Endothelial cell of umbilical vein (primary cell): ENCODE measurements around the gene RAB7B. TPM values are rescaled to one million over a fixed set of nuclear protein-coding genes. Genes with fewer than 3 reads are reported as not detected.

Experiments
- BruUV-seq: library from RNA; stranded (reverse); fragments of 400-500 nt; replicated peaks from 2 replicates; lab custom pipeline; 2021; lab: Mats Ljungman, UMichigan
- CTCF ChIA-PET: fragments of 300-600, 350-600 bp; sonication (Branson Sonifier 250); formaldehyde crosslinking; loops from one replicate; lab custom pipeline; 2021; ENCODE audit warnings: antibody characterized with exemption, inconsistent platforms; lab: Charles Lee
- POLR2A ChIA-PET: fragments of 300-600, 350-600 bp; sonication (Branson Sonifier 250); formaldehyde crosslinking; loops from one replicate; lab custom pipeline; 2021; ENCODE audit warnings: antibody characterized with exemption, inconsistent platforms; lab: Charles Lee
- DNase-seq: peaks from one replicate; pipeline ENCODE4 v3.0.0-alpha.2; 2011; ENCODE audit warnings: low read depth, low spot score
- FAIRE-seq: peaks from 2 replicates; lab custom pipeline; 2011; peaks lifted over from hg19 to GRCh38; lab: Jason Lieb, UNC
- H2AFZ ChIP-seq: 2 replicates; pipeline ENCODE4 v1.6.0; 2012; ENCODE audit warnings: low read depth, low read length, control low read depth, inconsistent platforms
- H3K27ac ChIP-seq: 2 replicates; pipeline ENCODE4 v1.5.1; 2011; ENCODE audit warnings: low read depth, mild to moderate bottlenecking, control low read depth, low read length, moderate library complexity; ENCODE audit not compliant: insufficient read depth
- H3K27me3 ChIP-seq, 2 experiments: 2 replicates each; pipeline versions ENCODE4 v1.6.0 to v1.6.1; 2011; ENCODE audit warnings: low read length in 2 of 2, mixed read lengths in 1 of 2; ENCODE audit not compliant: control insufficient read depth in 2 of 2, insufficient read depth in 2 of 2
- H3K36me3 ChIP-seq, 2 experiments: 2 replicates in 1 of 2; 3 replicates in 1 of 2; pipeline ENCODE4 v1.5.1; 2011; ENCODE audit warnings: low read length in 2 of 2, mild to moderate bottlenecking in 1 of 2, moderate library complexity in 1 of 2; ENCODE audit not compliant: control insufficient read depth in 2 of 2, insufficient read depth in 2 of 2; ENCODE audit errors: extremely low read depth in 1 of 2
- H3K4me1 ChIP-seq: 3 replicates; pipeline ENCODE4 v1.5.1; 2011; ENCODE audit warnings: mild to moderate bottlenecking, low read length; ENCODE audit not compliant: control insufficient read depth, insufficient read depth; ENCODE audit errors: extremely low read depth
- H3K4me2 ChIP-seq: 2 replicates; pipeline ENCODE4 v1.6.1; 2011; ENCODE audit warnings: low read length, control low read depth, mixed read lengths; ENCODE audit not compliant: insufficient read depth
- H3K4me3 ChIP-seq, 3 experiments: fragments of 200-600 bp in 1 of 3; sonication (generic), shearing (Covaris generic) in 1 of 3; replicated peaks in 1 of 3; 2 replicates each; pipeline ENCODE4 v1.5.1; 2011 to 2016; ENCODE audit warnings: control low read depth in 3 of 3, low read length in 3 of 3, mild to moderate bottlenecking in 2 of 3, inconsistent platforms in 1 of 3, low read depth in 1 of 3, moderate library complexity in 1 of 3; ENCODE audit not compliant: insufficient read depth in 1 of 3
- H3K79me2 ChIP-seq: 2 replicates; pipeline ENCODE4 v1.6.0; 2012; ENCODE audit warnings: low read length, inconsistent platforms; ENCODE audit not compliant: control insufficient read depth, insufficient read depth
- H3K9ac ChIP-seq: replicated peaks from 2 replicates; pipeline ENCODE3; 2011; ENCODE audit warnings: low read length, control low read depth; ENCODE audit not compliant: insufficient read depth; ENCODE audit errors: extremely low read depth
- H3K9me1 ChIP-seq: replicated peaks from 3 replicates; pipeline ENCODE4 v1.6.0; 2011; ENCODE audit warnings: mild to moderate bottlenecking, low read length; ENCODE audit not compliant: control insufficient read depth, insufficient read depth; ENCODE audit errors: extremely low read depth
- H3K9me3 ChIP-seq: replicated peaks from 2 replicates; pipeline ENCODE4 v1.5.1; 2012; ENCODE audit warnings: low read length, inconsistent platforms; ENCODE audit not compliant: control insufficient read depth, insufficient read depth
- H4K20me1 ChIP-seq: replicated peaks from 2 replicates; pipeline ENCODE3; 2011; ENCODE audit warnings: mild to moderate bottlenecking, low read length; ENCODE audit not compliant: control insufficient read depth, insufficient read depth; ENCODE audit errors: extremely low read depth
- CTCF ChIP-seq, 2 donors: IDR thresholded peaks; 1 replicate in 1 of 2; 2 replicates in 1 of 2; pipeline ENCODE4 v1.5.1; 2011; ENCODE audit warnings: low read length in 2 of 2, mild to moderate bottlenecking in 2 of 2, moderate library complexity in 2 of 2, control low read depth in 1 of 2, inconsistent platforms in 1 of 2, low read depth in 1 of 2; ENCODE audit not compliant: insufficient read depth in 1 of 2; ENCODE audit errors: extremely low read depth in 1 of 2
- FOS ChIP-seq: IDR thresholded peaks from 2 replicates; pipeline ENCODE4 v1.6.1; 2011; ENCODE audit warnings: mild to moderate bottlenecking, low read length, moderate library complexity, borderline replicate concordance; ENCODE audit not compliant: insufficient read depth
- POLR2A ChIP-seq: IDR thresholded peaks from 2 replicates; pipeline ENCODE4 v1.6.1; 2012; ENCODE audit warnings: low read depth, mild to moderate bottlenecking, control low read depth, low read length
- POLR2AphosphoS5 ChIP-seq: IDR thresholded peaks from 2 replicates; pipeline ENCODE4 v1.6.1; 2012; ENCODE audit warnings: low read depth, mild to moderate bottlenecking, control low read depth, low read length, moderate library complexity; ENCODE audit not compliant: insufficient read depth
- dilution Hi-C: fragments of 300-500 bp; cut with MboI; formaldehyde crosslinking; loops from one replicate; pipeline ENCODE4 v1.15.0; 2019; ENCODE audit warnings: low sequenced_read_pairs; ENCODE audit not compliant: extremely low pct_ligation_motif_present
- intact Hi-C: fragments of 100-400 bp; cut with micrococcal nuclease; formaldehyde crosslinking; loops from one replicate; pipeline ENCODE4 v1.10.0; 2022
- polyA plus RNA-seq, 4 experiments: library from polyadenylated mRNA; depleted of rRNA in 3 of 4; stranded (reverse) in 3 of 4; unstranded in 1 of 4; fragments of >200 nt; gene quantifications; 2 replicates each; pipeline versions ENCODE4 v1.2.1 to v1.2.3, GENCODE V29; 2011 to 2012; ENCODE audit warnings: missing spikeins in 1 of 4
- total RNA-seq: library from RNA; stranded (reverse); gene quantifications from 2 replicates; pipeline ENCODE4 v1.2.3, GENCODE V29; 2021

Gene RAB7B
- total and polyA plus RNA-seq, 2 donors (not counting 3 experiments of a cell fraction or from before 2014, with no cell fraction given) = 0.15 TPM; not detected in 1

GRCh38 chr1:205983925-205984725, 19.1 kb downstream of the RAB7B start:
- Histone ChIP-seq H3K9me1 (no peaks in the 10 kb centered on the region), H3K27ac (no peak overlapping the region), H3K4me2 (no peak overlapping the region), H3K9ac (no peak overlapping the region), H3K4me1 (peaks cover 30% of the 10 kb centered on the region), H4K20me1 (no peaks in the 10 kb centered on the region), H3K4me3 (no peak overlapping the region), H3K27me3 (no peaks in the 10 kb centered on the region), H3K9me3 (no peaks in the 10 kb centered on the region), H3K79me2 (no peaks in the 10 kb centered on the region), H2AFZ (no peak overlapping the region), H3K36me3 (no peaks in the 10 kb centered on the region)
- TF ChIP-seq CTCF (IDR thresholded peaks at IDR 0.05; ENCODE audit: extremely low read depth in 1 of 2, insufficient read depth in 1 of 2, low read depth in 1 of 2, low read length in 2 of 2) (peak; percentile 84 to 96), POLR2AphosphoS5 (no peak)
- dilution Hi-C loops = loop anchor here (25.0 kb wide), 1 partner anchor 128 kb away; the partner anchor contains the start of gene AVPR1B
- BruUV-seq = no TSS peak
- CTCF ChIA-PET = interaction anchor here (0.7 to 12.0 kb wide), 22 partner anchors 13 to 192 kb away, joined by 3 to 1606 read pairs (median 5); partner anchors contain the start of gene RAB7B
- intact Hi-C loops = loop anchor here (1.0 kb wide), 2 partner anchors 46 to 122 kb away; no protein-coding TSS in a partner anchor
- POLR2A ChIA-PET = no interaction called here
- FAIRE-seq (no peak), DNase-seq (peak; percentile 57)

- Histone ChIP-seq H4K20me1 (no peaks in the 10 kb centered on the region), H3K9me3 (no peaks in the 10 kb centered on the region), H3K9me1 (no peaks in the 10 kb centered on the region), H3K79me2 (no peaks in the 10 kb centered on the region), H3K27me3 (no peaks in the 10 kb centered on the region), H3K4me3 (no peak overlapping the region), H2AFZ (no peak overlapping the region), H3K36me3 (no peaks in the 10 kb centered on the region), H3K27ac (no peak overlapping the region), H3K4me2 (no peak overlapping the region), H3K4me1 (peaks cover 14% of the 10 kb centered on the region), H3K9ac (no peak overlapping the region)
- no TSS peak for BruUV-seq
- intact Hi-C loops = no loop called here
- TF ChIP-seq FOS (no peak), POLR2A (no peak), POLR2AphosphoS5 (no peak), CTCF (IDR thresholded peaks at IDR 0.05; ENCODE audit: extremely low read depth in 1 of 2, insufficient read depth in 1 of 2, low read depth in 1 of 2, low read length in 2 of 2) (no peak)
- CTCF ChIA-PET = interaction anchor here (5.5 to 12.0 kb wide), 2 partner anchors 58 to 126 kb away, joined by 144 to 1606 read pairs; no protein-coding TSS in a partner anchor
- dilution Hi-C loops = loop anchor here (25.0 kb wide), 1 partner anchor 131 kb away; the partner anchor contains the start of gene AVPR1B
- no peak for DNase-seq
- POLR2A ChIA-PET = no interaction called here
- FAIRE-seq = no peak
Observed at GRCh38 chr1:205981257-205981656, 21.9 kb downstream of the RAB7B start.
